Spleen (tissue), 11 donors: ENCODE data around the gene IFFO2. TPM values are rescaled to one million over a fixed set of nuclear protein-coding genes. Genes with fewer than 3 reads are reported as not detected.

Source experiments
- DNase-seq: peaks from one replicate; pipeline ENCODE4 v3.0.0-alpha.2; 2020
- H3K27ac ChIP-seq, 8 donors: fragments of 200-600 bp; sonication (generic) in 7 of 8; 1 replicate in 4 of 8; 2 replicates in 4 of 8; pipeline versions ENCODE4 v1.5.0 to v1.8.0; 2016 to 2021; ENCODE audit warnings: inconsistent platforms in 4 of 8, mild to moderate bottlenecking in 4 of 8, moderate library complexity in 1 of 8
- H3K27me3 ChIP-seq, 7 donors: fragments of 200-600 bp; sonication (generic) in 6 of 7; replicated peaks in 1 of 7; 1 replicate in 4 of 7; 2 replicates in 3 of 7; pipeline versions ENCODE4 v1.5.0 to v1.8.0; 2016 to 2021; ENCODE audit warnings: inconsistent platforms in 3 of 7, mild to moderate bottlenecking in 1 of 7
- H3K36me3 ChIP-seq, 6 donors: fragments of 200-600 bp; sonication (generic) in 5 of 6; 1 replicate in 4 of 6; 2 replicates in 2 of 6; pipeline versions ENCODE4 v1.5.0 to v1.8.0; 2016 to 2021; ENCODE audit warnings: inconsistent platforms in 2 of 6
- H3K4me1 ChIP-seq, 6 donors: fragments of 200-600 bp; sonication (generic) in 5 of 6; 1 replicate in 3 of 6; 2 replicates in 3 of 6; pipeline versions ENCODE4 v1.5.0 to v1.8.0; 2016 to 2021; ENCODE audit warnings: inconsistent platforms in 3 of 6
- H3K4me3 ChIP-seq, 8 donors: fragments of 200-600 bp; sonication (generic) in 7 of 8; 1 replicate in 4 of 8; 2 replicates in 4 of 8; pipeline versions ENCODE4 v1.5.0 to v1.8.0; 2016 to 2021; ENCODE audit warnings: inconsistent platforms in 4 of 8, mild to moderate bottlenecking in 4 of 8, moderate library complexity in 2 of 8
- H3K9me3 ChIP-seq, 8 donors: fragments of 200-600 bp; sonication (generic) in 7 of 8; 1 replicate in 4 of 8; 2 replicates in 4 of 8; pipeline versions ENCODE4 v1.5.0 to v1.8.0; 2016 to 2021; ENCODE audit warnings: inconsistent platforms in 4 of 8
- CTCF ChIP-seq, 11 experiments: fragments of 200-600 bp in 7 of 11; fragments of 450-650 bp in 4 of 11; sonication (generic) in 4 of 11; IDR thresholded peaks in 8 of 11; conservative IDR thresholded peaks in 3 of 11; 1 replicate in 7 of 11; 2 replicates in 4 of 11; pipeline versions ENCODE4 v1.4.0 to v1.8.0; 2016 to 2021; ENCODE audit warnings: antibody characterized with exemption in 11 of 11, inconsistent platforms in 4 of 11, mild to moderate bottlenecking in 1 of 11
- POLR2A ChIP-seq, 3 donors: fragments of 450-650 bp; IDR thresholded peaks; one replicate each; pipeline ENCODE4 v1.5.1; 2017; ENCODE audit warnings: antibody characterized with exemption in 3 of 3, mild to moderate bottlenecking in 1 of 3
- POLR2AphosphoS5 ChIP-seq, 3 donors: sonication (generic); formaldehyde crosslinking; IDR thresholded peaks; one replicate each; pipeline ENCODE4 v1.5.1; 2017; ENCODE audit warnings: antibody characterized with exemption in 3 of 3
- WGBS, 5 donors: extraction: QIAGEN DNeasy Blood & Tissue Kit in 3 of 5; methylation state at CpG; one replicate each; pipeline versions ENCODE4 v1.1.5 to v1.1.7; 2013 to 2018; 5-methylcytosine and 5-hydroxymethylcytosine counted together
- intact Hi-C: fragments of 100-400 bp; cut with DNase I; formaldehyde crosslinking; loops from one replicate; pipeline ENCODE4 v1.15.0; 2023; ENCODE audit warnings: low total_unique reads
- polyA plus RNA-seq, 3 donors: library from polyadenylated mRNA; stranded (reverse); fragments of 200-250 nt; gene quantifications; one replicate each; pipeline ENCODE4 v1.2.1, GENCODE V29; 2013
- total RNA-seq, 7 donors: library from RNA; depleted of rRNA in 3 of 7; stranded (reverse); fragments of >200 nt in 3 of 7; fragmentation: NEBNext Ultra II Directional in 4 of 7; extraction: Animal tissue kit (Norgen Biotek cat#: 25700) in 4 of 7; gene quantifications; one replicate each; pipeline versions ENCODE4 v1.1.0 to v1.2.1, GENCODE V29; 2016 to 2021
- donor health status: healthy with polysubstance abuse.
- donor health status: DM: no; HTN: no; CAD: no; lungs with moderate emphysema.
- donor health status: DM: no; HTN: no; CAD: no.
- donor health status: Bipolar disorder and iron deficiency.
- donor health status: healthy.
- donor health status: DM: no; HTN: no; CAD: no.
- donor health status: DM: yes; HTN: yes; CAD: no.

The IFFO2 gene
- total and polyA plus RNA-seq, 10 donors = 2.7 to 19.7 (median 14.8) TPM

- no peak overlapping the region for H3K27ac ChIP-seq
- TF ChIP-seq POLR2AphosphoS5 (IDR thresholded peaks at IDR 0.05) = no peak
- TF ChIP-seq POLR2A (IDR thresholded peaks at IDR 0.05) = no peak
- no peak for TF ChIP-seq CTCF (IDR thresholded peaks at IDR 0.05 in 8 of 11, conservative IDR thresholded peaks at IDR 0.05 in 3 of 11)
- H3K9me3 ChIP-seq = peaks cover 0 to 32% (median 26%) of the 10 kb centered on the region in 8 donors
- intact Hi-C loops = no loop called here
- H3K4me1 ChIP-seq = no peaks in the 10 kb centered on the region
- H3K36me3 ChIP-seq = no peaks in the 10 kb centered on the region
- DNase-seq = no peak
- 66 to 91% (median 74%) methylated on average over 2 of the region's 2 CpGs for WGBS, 5 donors
- H3K4me3 ChIP-seq = no peak overlapping the region
- peaks cover 0 to 15% (median 0%) of the 10 kb centered on the region in 7 donors for H3K27me3 ChIP-seq
These were observed 43.6 kb upstream of the IFFO2 start for GRCh38 chr1:19000065-19000464.

DNA sequence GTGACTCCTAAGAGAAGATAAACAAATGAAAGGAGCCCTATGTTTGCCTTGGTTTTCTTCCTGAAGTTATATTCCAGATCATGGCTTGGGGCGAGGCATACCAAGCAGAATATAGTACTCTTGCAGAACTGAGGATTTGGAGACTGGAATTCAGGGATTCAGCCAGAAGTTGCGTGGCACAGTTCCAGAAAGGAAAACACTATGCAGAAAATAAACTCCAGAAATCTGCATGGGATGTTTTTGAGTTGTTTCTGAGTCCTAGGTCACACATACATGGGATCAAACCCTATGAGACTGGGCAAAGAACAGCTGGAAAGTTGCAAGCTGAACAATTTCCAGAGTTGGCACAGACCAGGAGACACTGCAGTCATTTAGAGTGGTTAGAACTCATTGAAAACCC is 42.9 kb upstream of the IFFO2 start:
- no peak for TF ChIP-seq POLR2AphosphoS5 (IDR thresholded peaks at IDR 0.05)
- no peak for TF ChIP-seq CTCF (IDR thresholded peaks at IDR 0.05 in 8 of 11, conservative IDR thresholded peaks at IDR 0.05 in 3 of 11)
- TF ChIP-seq POLR2A (IDR thresholded peaks at IDR 0.05) = no peak
- no peak for DNase-seq
- no peaks in the 10 kb centered on the region for H3K4me1 ChIP-seq
- intact Hi-C loops = no loop called here
- no peaks in the 10 kb centered on the region for H3K36me3 ChIP-seq
- 66 to 81% (median 68%) methylated on average over 2 of the region's 2 CpGs for WGBS, 5 donors
- no peak overlapping the region for H3K27ac ChIP-seq
- no peak overlapping the region for H3K4me3 ChIP-seq
- peaks cover 0 to 12% (median 0%) of the 10 kb centered on the region in 7 donors for H3K27me3 ChIP-seq
- H3K9me3 ChIP-seq = peaks cover 0 to 32% (median 26%) of the 10 kb centered on the region in 8 donors

DNA sequence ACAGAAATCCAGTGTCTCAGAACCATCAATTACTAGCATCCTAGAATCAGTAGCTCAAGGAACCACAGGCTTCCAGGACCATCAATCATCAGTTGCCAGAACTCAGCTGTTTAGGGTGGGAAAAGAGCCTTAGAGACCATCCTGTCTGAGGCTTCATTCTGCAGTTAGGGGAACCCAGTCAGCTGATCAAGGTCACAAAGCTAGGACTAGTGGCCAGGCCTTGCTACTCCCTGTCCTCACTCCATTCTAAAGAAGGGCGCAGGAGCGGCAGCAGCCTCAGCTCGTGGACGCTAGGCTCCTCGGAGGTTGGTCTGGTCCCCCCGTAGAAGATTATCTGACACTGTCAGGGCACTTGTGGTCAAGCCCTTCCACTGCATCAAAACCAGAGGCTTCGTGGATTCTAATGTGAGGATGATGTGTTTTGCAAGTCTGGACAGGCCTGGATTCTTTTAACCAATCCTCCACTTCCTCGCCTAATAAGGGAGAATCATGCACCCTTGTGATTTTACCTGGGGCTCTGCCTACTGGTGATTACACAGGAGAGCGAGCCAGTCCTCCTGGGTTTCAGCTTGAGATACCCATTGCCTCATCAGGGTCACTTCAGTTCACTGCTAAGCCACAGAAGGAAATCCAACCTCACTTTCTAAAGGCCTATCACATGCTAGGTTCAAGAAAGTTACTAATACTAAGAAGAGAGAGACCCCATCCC is 41.7 kb upstream of the IFFO2 start:
- Histone ChIP-seq H3K27me3 (peaks cover 0 to 10% (median 0%) of the 10 kb centered on the region in 7 donors), H3K9me3 (peaks cover 0 to 31% (median 26%) of the 10 kb centered on the region in 8 donors), H3K4me1 (no peaks in the 10 kb centered on the region), H3K4me3 (no peak overlapping the region), H3K36me3 (no peaks in the 10 kb centered on the region), H3K27ac (no peak overlapping the region)
- WGBS, 5 donors = 89 to 97% (median 93%) methylated on average over 7 to 9 of the region's 9 CpGs
- no peak for DNase-seq
- no peak for TF ChIP-seq CTCF (IDR thresholded peaks at IDR 0.05 in 8 of 11, conservative IDR thresholded peaks at IDR 0.05 in 3 of 11)
- TF ChIP-seq POLR2A (IDR thresholded peaks at IDR 0.05) = no peak
- TF ChIP-seq POLR2AphosphoS5 (IDR thresholded peaks at IDR 0.05) = no peak
- intact Hi-C loops = no loop called here

DNA sequence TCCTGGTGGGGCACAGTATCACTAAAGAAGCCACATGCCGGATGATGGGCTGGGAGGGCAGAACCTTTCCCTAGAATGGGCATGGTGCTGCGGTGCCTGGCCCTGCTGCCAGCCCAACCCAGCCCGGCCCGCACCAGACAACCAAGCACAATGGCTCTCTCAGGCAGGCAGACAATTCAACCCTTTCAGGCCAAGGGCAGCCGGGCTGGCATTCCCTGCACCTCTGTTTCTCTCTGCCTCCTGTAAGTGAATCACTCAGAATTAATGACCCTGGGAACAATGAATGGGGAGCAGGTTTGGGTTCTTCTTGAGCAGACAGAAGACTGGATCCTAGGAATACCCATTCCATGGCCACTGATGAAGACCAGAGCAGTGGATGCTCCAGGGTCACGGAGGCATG is 41.0 kb upstream of the IFFO2 start:
- H3K4me1 ChIP-seq = no peaks in the 10 kb centered on the region
- H3K9me3 ChIP-seq = peaks cover 0 to 26% (median 23%) of the 10 kb centered on the region in 8 donors
- TF ChIP-seq CTCF (IDR thresholded peaks at IDR 0.05 in 8 of 11, conservative IDR thresholded peaks at IDR 0.05 in 3 of 11) = no peak
- TF ChIP-seq POLR2AphosphoS5 (IDR thresholded peaks at IDR 0.05) = no peak
- no peak for TF ChIP-seq POLR2A (IDR thresholded peaks at IDR 0.05)
- H3K27ac ChIP-seq = no peak overlapping the region
- no peaks in the 10 kb centered on the region for H3K36me3 ChIP-seq
- intact Hi-C loops = no loop called here
- peaks cover 0 to 10% (median 0%) of the 10 kb centered on the region in 7 donors for H3K27me3 ChIP-seq
- no peak overlapping the region for H3K4me3 ChIP-seq
- no peak for DNase-seq
- 72 to 98% (median 95%) methylated on average over 6 of the region's 6 CpGs for WGBS, 5 donors
